Daoy (cell line): ENCODE results near the gene BNC2. TPM values are rescaled to one million over a fixed set of nuclear protein-coding genes. Genes with fewer than 3 reads are reported as not detected.

Source experiments
- DNase-seq: peaks from one replicate; pipeline ENCODE4 v3.0.0-alpha.2; 2015; ENCODE audit warnings: low read depth
- total RNA-seq: library from RNA; depleted of rRNA; stranded (reverse); fragments of >200 nt; shearing (Covaris generic); gene quantifications from 2 replicates; pipeline ENCODE4 v1.2.3, GENCODE V29; 2014

Gene BNC2
- total RNA-seq, 1 experiment from 2014 or later, result 6.7 TPM

DNA sequence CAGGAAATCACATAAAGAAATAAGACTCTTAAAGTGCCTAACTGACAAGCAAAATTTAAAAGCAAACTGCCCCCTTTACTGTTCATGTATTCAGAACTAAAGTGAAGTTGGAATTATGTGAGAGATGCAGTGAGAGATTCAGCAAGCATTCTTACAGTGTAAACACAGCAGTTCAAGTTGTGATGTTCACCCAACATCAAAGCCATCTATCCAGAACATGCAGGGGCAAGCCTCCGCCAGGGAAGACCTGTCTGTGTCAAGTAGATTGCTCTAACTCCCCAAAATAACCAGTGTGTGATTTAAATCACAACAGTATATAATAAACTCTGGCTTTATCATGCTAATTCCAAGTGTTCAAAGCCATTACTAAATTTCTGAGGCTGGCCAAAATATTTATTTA is 233.3 kb downstream of the BNC2 start:
- DNase-seq, result no peak

DNA sequence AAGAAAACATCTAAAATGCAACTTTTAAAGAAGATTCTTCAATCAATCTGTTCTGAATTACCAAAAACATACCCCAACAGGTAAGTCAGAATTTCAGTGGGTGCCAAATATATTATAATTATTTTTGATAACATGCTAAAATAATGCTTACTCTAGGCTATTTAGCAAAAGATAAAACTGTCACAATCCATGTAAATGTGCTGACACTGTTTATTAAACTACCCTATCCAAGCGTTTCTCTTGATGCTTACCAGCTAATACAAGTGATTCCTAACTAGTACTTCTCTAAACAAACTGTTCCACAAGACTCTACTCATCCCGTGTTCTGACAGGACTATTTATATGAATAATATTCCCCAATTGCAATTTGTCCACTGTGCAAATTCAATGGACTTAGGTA is 236.7 kb downstream of the BNC2 start:
- DNase-seq, result no peak

DNA sequence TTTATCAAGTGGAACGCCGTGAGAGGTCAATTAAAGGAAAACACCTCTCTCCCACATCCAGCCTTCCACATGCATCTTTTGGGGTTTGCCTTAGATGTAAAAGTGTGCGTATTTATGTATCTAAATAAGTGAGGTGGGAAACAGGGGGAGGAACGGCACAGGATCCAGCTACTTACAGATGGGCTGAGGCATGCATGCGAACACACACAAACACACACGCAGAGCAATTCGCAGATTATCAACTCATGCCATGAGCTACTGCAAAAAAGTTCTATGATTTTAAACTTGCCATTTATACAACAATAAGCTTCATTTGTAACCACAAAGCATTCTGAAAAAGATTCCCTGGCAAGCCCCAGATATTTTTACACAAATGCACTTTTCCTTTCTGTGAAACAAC is 242.1 kb downstream of the BNC2 start:
- peak; percentile 6 for DNase-seq

DNA sequence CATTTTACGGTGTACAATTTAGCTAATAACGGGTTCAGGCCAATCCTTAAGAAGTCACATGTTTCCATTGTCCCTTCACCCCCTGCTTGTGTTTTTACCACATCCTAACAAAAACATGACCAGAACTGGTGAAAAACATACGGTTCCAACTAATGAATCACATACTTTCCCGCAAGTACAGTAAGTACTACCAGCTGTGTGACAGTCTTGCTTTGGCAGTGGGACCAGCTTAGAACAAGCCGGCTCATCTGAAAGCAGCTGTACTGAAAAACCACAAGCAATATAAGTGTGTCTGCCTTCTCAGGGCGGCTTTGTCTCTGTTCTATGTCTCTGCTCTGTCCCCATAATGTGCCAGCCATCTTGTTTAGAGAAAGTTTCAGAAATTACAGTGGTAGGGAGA is 242.5 kb downstream of the BNC2 start:
- DNase-seq, result peak; percentile 85

DNA sequence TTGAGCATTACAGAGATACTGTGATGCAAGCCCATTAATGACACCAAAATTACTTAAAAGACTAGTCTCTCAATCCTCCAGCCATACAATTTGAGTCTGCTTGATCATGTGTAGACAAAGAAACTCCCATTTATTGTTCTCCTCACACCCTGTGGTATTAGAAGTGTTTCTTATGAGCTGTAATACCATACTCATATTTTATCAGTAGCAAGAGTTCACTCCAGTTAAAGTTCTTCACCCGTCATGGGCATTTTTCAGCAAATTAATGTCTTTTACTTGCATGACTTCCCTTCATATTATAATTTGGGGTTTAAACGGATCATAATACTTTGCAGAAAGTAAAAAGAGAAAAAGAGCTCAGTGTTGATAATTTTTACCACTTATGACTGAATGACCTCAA is 242.9 kb downstream of the BNC2 start:
- no peak for DNase-seq

DNA sequence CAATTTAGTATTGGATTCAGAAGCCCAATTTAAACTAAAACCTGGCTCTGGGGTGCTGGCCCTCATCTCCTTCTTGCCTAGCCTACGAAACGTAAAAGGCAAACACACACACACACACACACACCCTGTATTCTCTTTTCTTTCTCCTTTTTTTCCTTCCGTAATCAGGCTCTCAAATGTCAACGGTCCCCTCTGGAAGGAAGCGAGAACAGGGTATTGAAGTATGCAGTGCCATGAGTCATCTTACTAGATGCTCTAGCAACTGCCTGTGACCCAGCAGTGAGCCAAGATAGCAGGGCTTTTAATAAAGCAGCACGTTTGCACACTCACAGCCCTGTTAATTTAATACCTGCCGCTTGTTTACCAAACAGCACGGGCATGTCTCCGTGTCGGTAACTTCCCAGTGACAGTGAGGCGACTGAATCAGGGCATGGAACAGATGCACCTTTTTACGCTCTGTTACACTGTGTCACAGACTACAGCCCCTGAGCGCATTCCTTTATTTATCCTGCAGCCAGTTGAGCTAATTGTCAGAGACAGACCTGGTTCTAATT is 243.8 kb downstream of the BNC2 start:
- DNase-seq, result peak; percentile 67

DNA sequence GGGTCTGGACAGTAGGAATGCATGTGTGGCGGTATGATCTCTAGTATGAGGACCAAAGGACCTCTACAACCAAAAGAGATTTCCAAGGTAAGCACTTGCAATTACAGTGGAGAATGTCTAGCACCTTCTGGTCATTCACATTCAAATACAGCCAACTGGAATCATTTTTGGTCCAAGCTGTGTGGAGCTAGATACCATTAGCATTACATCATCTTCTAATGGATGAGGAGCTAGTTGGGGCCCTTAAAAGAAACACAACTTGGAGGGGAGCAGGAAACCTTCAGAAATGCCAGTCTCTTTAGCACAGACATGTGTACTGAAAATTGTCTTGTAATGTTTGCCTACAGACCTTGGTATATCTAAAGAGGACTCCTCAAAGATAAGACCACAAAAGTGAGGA is 244.7 kb downstream of the BNC2 start:
- DNase-seq, result peak; percentile 17

DNA sequence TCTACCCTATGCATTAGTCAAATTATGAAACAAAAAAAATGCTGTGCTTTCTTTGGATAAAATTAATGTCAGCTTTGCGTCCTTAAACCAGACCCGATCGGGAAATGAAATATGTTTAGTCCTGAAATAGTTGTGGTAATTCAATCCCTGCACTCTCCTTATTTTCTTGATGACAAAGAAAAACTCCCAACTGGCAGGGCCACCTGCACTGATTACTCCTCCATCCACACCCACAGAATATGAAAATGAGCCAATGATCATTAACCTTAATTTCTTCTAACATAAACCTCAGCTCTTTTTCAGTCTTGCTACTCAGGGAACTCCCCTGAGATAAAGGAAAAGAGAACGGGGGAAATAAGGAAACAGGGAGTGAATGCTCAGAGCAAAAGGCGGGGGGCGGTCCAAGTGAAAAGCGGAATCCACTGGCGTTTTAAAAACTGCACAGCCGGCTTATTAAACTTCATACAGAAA is 245.3 kb downstream of the BNC2 start:
- peak; percentile 3 for DNase-seq

DNA sequence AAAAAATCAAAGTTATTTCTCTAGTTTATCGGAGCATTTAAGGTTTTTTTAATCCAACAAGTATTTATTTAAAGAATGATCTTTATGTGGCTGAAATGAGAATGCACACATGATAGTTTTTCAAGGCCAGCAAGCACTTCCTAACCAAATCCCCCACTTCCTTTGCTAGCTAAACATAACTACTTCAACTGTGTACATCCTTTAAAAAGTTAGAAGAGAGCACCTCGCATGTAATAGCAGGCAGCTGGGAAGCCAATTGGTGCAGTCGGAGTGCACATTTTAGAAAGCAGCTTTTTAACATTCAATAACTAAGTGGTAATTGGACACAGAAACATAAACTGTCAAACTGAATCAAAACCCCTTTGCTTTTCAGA is 245.7 kb downstream of the BNC2 start:
- DNase-seq, result no peak

DNA sequence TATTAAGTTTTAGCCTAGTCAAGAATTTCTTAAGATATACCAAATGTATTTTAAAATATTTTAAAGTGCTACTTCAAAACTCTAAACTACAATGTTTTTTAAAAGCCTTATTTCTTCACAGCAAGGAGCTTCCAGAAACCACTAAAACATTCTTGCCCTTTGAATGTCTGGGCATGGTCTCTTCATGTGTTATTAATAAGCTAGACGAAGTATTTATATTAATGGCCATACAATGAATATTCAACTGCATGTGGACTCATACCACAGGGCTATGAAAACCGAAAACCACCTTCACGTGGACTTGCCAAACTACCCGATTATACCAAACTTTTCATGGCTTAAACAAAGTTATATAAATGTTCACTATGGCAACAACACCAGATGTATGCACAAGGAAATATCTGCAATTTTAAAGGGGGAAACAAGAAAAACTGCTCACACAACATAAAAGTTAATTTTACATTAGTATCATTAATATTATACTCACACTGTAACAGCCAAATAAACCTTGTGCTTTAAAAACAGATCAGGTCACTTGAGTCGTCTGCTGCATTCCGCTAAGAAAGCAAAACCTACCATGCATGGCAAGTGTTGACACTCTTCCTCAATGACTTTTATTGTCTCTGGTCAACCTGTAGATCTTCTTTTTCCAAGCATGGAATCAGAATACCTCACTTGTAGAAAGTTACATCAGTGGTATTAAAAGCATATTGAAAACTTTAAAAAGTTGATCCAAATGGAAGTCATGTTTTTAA is 246.3 kb downstream of the BNC2 start:
- no peak for DNase-seq

DNA sequence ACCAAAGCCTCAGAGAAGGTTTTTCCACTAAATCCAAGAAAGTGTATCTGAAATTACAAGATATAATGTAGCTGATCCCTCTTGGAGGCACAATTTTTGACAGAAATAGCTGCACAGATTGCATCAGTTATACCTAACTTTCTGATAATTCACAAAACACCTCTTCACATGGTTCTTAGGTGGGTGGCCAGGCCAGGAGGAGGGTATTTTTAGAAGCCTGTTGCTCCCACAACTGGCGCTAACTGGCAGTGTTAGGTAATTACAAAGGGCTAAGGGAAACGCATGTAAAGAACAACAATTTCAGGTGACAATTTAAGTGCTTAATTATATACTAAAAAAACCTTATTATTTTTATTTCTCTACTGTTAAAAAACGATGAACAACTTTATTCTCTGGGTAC is 247.9 kb downstream of the BNC2 start:
- DNase-seq, result no peak

DNA sequence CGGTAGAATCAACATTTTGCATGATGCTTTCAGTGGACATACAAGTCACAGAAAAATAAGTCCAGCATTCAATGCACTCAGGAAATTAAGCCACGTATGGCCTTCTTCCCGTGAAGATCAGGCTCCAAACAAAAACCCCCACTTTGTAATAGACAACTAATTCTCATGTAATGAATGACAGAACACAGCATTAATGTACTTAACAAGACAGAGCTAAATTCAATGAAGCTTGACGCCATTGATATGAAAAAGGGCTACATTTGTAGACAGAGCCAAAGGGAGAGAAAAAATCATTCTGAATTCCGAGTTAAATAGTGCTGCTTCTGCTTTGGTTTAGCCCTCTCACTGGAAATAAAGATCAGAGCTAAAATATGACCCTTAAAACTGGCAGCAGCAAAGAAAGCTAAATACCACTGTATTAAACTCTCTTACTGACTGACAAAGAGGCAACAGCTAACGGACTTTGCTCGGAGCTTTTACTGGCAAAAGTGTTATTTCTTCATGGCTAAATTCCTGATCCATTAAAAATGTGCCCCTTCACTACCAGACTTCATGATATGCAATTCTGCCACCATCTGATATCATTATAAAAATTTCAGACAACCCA is 250.5 kb downstream of the BNC2 start:
- no peak for DNase-seq

DNA sequence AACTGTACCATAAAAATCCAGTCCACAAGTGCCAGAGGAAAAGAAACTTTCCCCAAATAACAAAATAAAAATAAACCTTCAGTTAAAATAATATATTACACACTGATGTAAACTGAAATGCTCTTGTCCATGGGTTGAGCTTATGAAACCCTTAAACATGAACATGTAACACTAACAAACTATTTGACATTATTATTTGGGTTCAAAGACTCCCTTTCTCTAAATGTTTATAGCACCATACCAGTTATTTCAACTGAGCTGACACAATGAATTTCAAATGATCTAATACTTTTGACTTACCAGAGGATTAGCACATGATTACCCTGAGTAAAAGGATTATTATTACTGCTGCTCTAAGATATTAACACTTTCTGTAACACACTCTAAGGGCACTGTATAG is 251.1 kb downstream of the BNC2 start:
- DNase-seq, result no peak

DNA sequence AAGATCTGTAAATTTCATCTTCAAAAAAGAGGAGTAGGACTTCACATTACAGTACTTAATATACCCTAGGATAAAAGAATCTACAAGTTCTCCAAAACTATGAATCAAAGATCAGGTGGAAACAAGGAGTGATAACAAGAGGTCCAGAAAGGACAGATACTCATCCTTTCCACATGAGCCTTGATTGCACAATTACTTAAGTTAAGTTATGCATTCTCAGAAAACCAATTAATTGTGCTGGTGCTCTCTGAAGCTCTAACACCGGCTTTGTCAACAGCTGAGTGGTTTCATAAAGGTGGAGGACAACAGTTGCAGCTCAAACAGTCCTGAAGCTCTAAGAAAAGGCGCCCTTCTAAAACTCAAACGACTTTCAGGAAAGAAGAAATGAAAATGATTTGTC is 251.9 kb downstream of the BNC2 start:
- DNase-seq, result no peak

DNA sequence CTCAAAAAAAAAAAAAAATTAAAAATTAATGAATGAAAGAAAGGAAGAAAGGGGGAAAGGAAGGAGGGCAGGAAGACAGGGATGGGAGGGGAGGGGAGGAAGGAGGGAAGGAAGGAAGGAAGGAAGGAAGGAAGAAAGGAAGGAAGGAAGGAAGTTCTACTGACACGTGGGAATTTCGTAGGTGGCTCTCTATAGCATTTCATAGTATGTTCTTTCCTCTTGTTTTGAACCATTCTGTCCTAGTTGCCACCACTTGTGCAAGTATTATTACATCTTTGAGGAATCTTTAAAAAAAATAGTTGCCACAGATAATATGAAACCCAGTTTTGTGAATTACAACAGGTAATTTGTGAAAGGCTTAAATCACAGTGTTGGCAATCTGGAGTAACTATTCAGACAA is 253.8 kb downstream of the BNC2 start:
- DNase-seq, result no peak

DNA sequence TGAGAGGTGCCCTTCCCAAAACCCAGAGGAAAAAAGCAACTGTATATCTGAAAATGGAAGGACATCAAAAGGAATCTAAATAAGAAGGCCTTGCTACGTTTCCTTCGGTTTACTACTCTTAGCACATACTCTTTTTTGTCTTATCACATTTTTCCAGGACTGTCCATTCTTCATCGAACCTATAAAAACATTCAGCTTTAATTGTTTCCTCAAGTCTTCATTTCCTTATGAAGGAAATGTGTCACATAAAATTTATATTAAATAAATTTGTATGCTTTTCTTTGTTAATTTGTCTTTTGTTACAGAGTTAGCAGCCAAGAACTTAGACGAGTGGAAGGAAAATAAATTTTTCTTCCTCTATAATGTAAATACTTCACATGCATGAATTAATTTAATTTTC is 255.0 kb downstream of the BNC2 start:
- DNase-seq, result no peak

DNA sequence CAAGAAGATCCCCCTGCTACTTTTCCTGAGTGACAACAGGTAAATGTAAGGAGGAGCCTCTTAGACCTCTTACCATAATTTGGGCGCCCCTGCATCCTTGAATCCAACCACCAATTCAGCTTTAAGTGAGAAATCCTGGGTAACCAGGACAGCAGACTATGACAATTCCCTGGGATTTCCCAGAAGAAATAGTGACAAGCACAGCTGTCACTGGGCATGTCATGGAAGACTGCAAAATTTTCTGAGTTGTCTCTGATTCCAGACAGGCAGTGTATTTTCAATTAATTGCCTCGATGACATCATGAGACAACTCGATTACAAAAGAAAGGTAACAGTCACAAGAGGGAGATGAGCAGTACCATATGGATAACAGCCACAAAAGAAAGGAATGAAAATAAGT is 256.9 kb downstream of the BNC2 start:
- no peak for DNase-seq

DNA sequence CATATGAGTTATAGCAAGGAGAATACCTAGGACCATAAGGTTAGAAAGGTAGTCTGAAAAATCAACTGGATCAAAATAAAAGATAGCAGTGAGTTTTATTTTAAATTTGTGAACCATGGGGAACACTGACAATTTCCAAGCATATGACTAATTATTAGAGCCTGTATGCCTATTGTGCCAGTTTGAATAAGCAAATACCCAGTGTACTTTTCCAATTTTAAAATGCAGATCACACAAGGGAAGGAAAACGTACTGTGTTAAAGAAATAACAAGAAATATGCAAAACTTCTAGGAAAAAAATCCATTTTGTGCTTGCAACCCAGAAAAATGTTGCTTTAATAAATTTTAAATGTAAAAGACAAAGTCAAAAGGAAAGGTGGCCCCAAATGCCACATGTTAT is 257.4 kb downstream of the BNC2 start:
- no peak for DNase-seq

DNA sequence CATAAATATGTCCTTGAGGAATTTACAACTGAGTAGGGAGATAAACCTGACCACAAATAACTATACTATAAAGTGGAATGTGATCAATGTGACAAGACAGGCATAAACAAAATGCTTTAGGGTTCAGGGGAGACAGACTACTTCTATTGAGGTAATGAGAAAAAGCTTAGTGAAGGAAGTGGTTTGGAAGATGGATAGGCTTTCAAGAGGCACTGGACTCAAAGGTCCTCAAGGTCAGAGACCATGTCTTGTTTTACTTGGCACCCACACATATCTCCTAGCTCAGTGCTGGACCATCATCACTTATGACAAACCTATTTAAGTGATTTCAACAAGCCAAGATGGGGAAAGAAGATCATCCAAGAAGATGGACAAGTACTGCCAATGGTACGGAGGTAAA is 257.8 kb downstream of the BNC2 start:
- DNase-seq, result no peak

DNA sequence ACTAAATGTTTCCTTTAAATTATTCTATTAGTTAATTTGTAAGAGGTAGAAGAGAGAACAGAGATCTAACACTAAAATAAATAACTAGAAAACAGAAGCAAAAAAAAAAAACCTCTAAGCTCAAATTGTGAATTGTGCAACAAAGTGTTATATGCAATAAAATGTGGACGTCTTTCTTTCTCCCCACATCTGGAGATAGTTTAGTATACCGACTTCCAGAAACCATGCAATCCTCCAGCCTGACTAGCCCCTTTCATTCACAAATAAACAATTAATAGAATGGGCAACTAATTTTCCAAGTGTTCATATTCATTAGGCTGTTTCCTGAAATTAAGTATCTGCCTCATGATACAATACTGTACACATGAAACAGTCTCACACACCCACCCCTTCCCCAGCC is 258.5 kb downstream of the BNC2 start:
- DNase-seq, result no peak

DNA sequence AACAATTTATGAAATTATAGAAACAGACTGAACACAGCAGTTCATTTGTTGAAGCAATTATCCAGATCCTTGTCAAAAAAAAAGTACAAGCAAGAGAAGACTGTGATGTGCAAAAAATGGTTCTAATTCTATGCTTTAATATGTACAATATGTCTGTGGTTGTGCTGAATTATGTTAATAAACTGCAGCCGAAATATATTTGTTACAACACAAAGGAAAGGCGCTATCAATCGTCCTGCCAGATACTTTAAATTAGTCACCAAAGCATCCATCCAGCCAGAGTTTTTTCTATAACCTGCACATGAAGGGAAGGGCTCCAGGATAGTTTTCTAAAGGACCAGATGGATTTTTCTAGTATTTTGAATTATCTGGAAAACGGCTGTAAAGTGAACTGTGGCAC is 259.5 kb downstream of the BNC2 start:
- no peak for DNase-seq

DNA sequence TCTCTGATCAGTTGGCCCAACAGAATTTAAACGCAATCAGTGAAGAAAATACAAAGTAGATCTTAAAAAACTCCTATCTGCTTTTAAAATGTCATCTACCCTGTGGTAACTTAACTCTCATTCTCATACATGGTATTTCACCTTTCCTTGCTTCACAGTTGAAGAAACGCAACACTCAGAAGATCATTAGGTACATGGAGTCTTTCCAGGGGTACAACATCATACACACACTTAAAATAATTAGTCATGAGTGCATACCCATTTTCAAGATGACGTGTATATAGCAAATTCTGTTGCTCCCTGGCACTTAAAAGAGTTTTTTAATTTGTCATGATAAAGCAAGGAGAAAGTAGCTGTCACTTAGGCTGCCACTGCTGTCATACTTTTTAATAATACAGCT is 259.9 kb downstream of the BNC2 start:
- no peak for DNase-seq

DNA sequence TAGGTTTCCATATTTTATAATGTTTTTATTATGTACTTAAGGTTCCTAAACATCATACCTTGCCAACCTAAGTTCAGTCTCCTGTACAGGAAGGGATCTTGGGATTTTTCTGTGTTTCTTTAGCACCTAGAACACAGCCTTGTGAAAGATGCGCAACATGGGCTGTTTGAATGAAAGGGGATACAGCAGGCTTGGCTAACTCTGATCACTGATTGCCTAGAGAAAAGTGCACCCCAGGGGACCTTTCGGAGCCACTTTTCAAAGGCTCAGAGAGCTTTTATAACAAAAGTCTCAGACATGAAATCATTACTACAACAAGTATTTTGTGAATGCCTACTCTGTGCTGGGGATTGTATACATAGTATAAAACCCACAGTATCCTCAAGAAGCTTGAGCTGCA is 261.6 kb downstream of the BNC2 start:
- DNase-seq, result no peak

DNA sequence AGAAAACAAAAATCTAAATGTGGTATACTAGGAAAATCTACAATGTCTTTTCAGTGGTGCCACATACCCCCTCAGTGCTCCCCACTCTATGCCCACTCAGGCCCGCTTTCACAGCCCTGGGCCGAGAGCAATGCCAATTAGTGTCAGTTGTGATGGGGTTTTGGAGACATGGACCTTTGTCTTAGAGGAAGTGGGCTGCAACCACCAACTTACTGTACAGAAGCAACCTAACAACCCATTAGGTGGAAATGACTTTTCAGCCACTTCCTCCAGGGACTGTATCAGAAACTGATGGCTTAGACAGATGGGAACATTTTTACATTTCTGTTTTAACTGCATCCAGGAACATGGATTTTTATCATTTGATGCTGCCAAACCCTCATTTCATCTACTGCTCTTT is 268.0 kb downstream of the BNC2 start:
- no peak for DNase-seq
